Kidney (tissue), 14 donors: ENCODE measurements around the gene CDC6. TPM values are rescaled to one million over a fixed set of nuclear protein-coding genes. Genes with fewer than 3 reads are reported as not detected.

Source experiments
- DNase-seq, 5 donors: peaks; one replicate each; pipeline ENCODE4 v3.0.0-alpha.2; 2013 to 2020
- FAIRE-seq: peaks from 2 replicates; lab custom pipeline; 2012; peaks lifted over from hg19 to GRCh38; lab: Jason Lieb, UNC
- H3K27ac ChIP-seq, 2 donors: one replicate each; pipeline ENCODE4 v1.7.0; 2013; ENCODE audit warnings: low read depth in 2 of 2, low read length in 2 of 2, inconsistent platforms in 1 of 2
- H3K27me3 ChIP-seq: one replicate; pipeline ENCODE4 v1.7.1; 2013; ENCODE audit warnings: low read length, inconsistent platforms; ENCODE audit not compliant: control insufficient read depth, insufficient read depth
- H3K36me3 ChIP-seq, 3 donors: one replicate each; pipeline versions ENCODE4 v1.7.0 to v1.7.1; 2013; ENCODE audit warnings: low read length in 3 of 3, control low read depth in 1 of 3, inconsistent platforms in 1 of 3; ENCODE audit not compliant: insufficient read depth in 3 of 3, control insufficient read depth in 2 of 3
- H3K4me1 ChIP-seq, 3 donors: one replicate each; pipeline versions ENCODE4 v1.7.0 to v1.7.1; 2013; ENCODE audit warnings: low read length in 3 of 3, inconsistent platforms in 1 of 3, low read depth in 1 of 3; ENCODE audit not compliant: control insufficient read depth in 2 of 3, insufficient read depth in 2 of 3
- H3K4me3 ChIP-seq, 3 donors: one replicate each; pipeline versions ENCODE4 v1.7.0 to v1.8.1; 2013; ENCODE audit warnings: low read length in 3 of 3, control low read depth in 1 of 3, inconsistent platforms in 1 of 3
- H3K9ac ChIP-seq, 3 donors: one replicate each; pipeline versions ENCODE4 v1.7.0 to v1.7.1; 2013; ENCODE audit warnings: low read length in 3 of 3, control low read depth in 1 of 3, inconsistent platforms in 1 of 3
- H3K9me3 ChIP-seq, 3 donors: one replicate each; pipeline versions ENCODE4 v1.7.0 to v1.7.1; 2013; ENCODE audit warnings: low read length in 3 of 3, control low read depth in 1 of 3, inconsistent platforms in 1 of 3; ENCODE audit not compliant: control insufficient read depth in 2 of 3, insufficient read depth in 1 of 3
- intact Hi-C: fragments of 100-400 bp; cut with DNase I; formaldehyde crosslinking; loops from one replicate; pipeline ENCODE4 v1.11.1; 2022
- polyA plus RNA-seq: library from polyadenylated mRNA; stranded (reverse); fragments of 350-450 nt; fragmentation: Illumina TruSeq; extraction: RNeasy Lipid Tissue Mini Kit (QIAGEN cat#74804); gene quantifications from one replicate; pipeline ENCODE4 v1.2.3, GENCODE V29; 2014; ENCODE audit warnings: low read depth, low replicate concordance; ENCODE audit not compliant: insufficient read depth
- total RNA-seq: library from RNA; stranded (reverse); fragmentation: NEBNext Ultra II Directional; extraction: Animal tissue kit (Norgen Biotek cat#: 25700); gene quantifications from one replicate; pipeline ENCODE4 v1.2.1, GENCODE V29; 2021
- TF ChIP-seq, protein P1 (sequence below): IDR thresholded peaks from 3 replicates; pipeline ENCODE4 v1.5.1; 2012; ENCODE audit warnings: mild to moderate bottlenecking, moderate library complexity, borderline replicate concordance; ENCODE audit not compliant: insufficient read depth; ENCODE audit errors: extremely low read depth
- donor health status: control.
- donor health status: control.
- donor health status: control.
- donor health status: control.
- donor health status: control.
- donor health status: DM: yes; HTN: yes; CAD: no.
- donor health status: Normal renal cell carcinoma (clear cell type).

The CDC6 gene
- total and polyA plus RNA-seq, 2 donors from 2014 or later = 0.49 to 1.7 TPM

GRCh38 chr17:40260528-40260927 lies 27.2 kb upstream of the CDC6 start:
- peaks cover 0 to 10% (median 3%) of the 10 kb centered on the region in 3 donors for H3K4me1 ChIP-seq
- H3K27me3 ChIP-seq = no peaks in the 10 kb centered on the region
- H3K27ac ChIP-seq = no peak overlapping the region
- FAIRE-seq (no peak), DNase-seq (no peak)
- H3K9ac ChIP-seq = no peak overlapping the region
- intact Hi-C loops = no loop called here
- H3K9me3 ChIP-seq = no peaks in the 10 kb centered on the region
- TF ChIP-seq, protein P1, sequence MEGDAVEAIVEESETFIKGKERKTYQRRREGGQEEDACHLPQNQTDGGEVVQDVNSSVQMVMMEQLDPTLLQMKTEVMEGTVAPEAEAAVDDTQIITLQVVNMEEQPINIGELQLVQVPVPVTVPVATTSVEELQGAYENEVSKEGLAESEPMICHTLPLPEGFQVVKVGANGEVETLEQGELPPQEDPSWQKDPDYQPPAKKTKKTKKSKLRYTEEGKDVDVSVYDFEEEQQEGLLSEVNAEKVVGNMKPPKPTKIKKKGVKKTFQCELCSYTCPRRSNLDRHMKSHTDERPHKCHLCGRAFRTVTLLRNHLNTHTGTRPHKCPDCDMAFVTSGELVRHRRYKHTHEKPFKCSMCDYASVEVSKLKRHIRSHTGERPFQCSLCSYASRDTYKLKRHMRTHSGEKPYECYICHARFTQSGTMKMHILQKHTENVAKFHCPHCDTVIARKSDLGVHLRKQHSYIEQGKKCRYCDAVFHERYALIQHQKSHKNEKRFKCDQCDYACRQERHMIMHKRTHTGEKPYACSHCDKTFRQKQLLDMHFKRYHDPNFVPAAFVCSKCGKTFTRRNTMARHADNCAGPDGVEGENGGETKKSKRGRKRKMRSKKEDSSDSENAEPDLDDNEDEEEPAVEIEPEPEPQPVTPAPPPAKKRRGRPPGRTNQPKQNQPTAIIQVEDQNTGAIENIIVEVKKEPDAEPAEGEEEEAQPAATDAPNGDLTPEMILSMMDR = no peak
- H3K4me3 ChIP-seq = no peak overlapping the region
- peaks cover 2 to 54% (median 20%) of the 10 kb centered on the region in 3 donors for H3K36me3 ChIP-seq

GRCh38 chr17:40264458-40265185 lies 23.1 kb upstream of the CDC6 start:
- intact Hi-C loops = no loop called here
- H3K4me1 ChIP-seq = peaks cover 0 to 10% (median 3%) of the 10 kb centered on the region in 3 donors
- FAIRE-seq = no peak
- no peak overlapping the region for H3K4me3 ChIP-seq
- H3K27me3 ChIP-seq = no peaks in the 10 kb centered on the region
- no peak for DNase-seq
- H3K36me3 ChIP-seq = peaks cover 0 to 55% (median 17%) of the 10 kb centered on the region in 3 donors
- H3K27ac ChIP-seq = no peak overlapping the region
- H3K9me3 ChIP-seq = no peaks in the 10 kb centered on the region
- H3K9ac ChIP-seq = no peak overlapping the region
- TF ChIP-seq, protein P1 = no peak

GRCh38 chr17:40265337-40265736 lies 22.3 kb upstream of the CDC6 start:
- no peak for FAIRE-seq

More at GRCh38 chr17:40265337-40265736, 22.3 kb upstream of the CDC6 start:
- TF ChIP-seq, protein P1 = no peak
- no peak overlapping the region for H3K27ac ChIP-seq
- H3K27me3 ChIP-seq = no peaks in the 10 kb centered on the region
- no peak for DNase-seq
- no peak overlapping the region for H3K9ac ChIP-seq
- H3K9me3 ChIP-seq = no peaks in the 10 kb centered on the region
- no peak overlapping the region for H3K4me3 ChIP-seq
- intact Hi-C loops = no loop called here
- peaks cover 0 to 9% (median 3%) of the 10 kb centered on the region in 3 donors for H3K4me1 ChIP-seq
- H3K36me3 ChIP-seq = peaks cover 0 to 51% (median 18%) of the 10 kb centered on the region in 3 donors
